Neural cell (in vitro differentiated cells): Measurements from ENCODE around the gene ZNRF2. TPM values are rescaled to one million over a fixed set of nuclear protein-coding genes. Genes with fewer than 3 reads are reported as not detected.

Experiments
- H2AFZ ChIP-seq: fragments of 200-600, 300-800 bp; sonication (generic), shearing (Covaris generic); 2 replicates; pipeline ENCODE4 v1.6.0; 2014; ENCODE audit warnings: low read depth, mild to moderate bottlenecking, antibody characterized with exemption, low read length, moderate library complexity
- H3F3A ChIP-seq: fragments of 200-600 bp; shearing (Covaris generic); 2 replicates; pipeline ENCODE4 v1.6.1; 2016; ENCODE audit warnings: mild to moderate bottlenecking, moderate library complexity, mixed read lengths, antibody characterized with exemption, low read length; ENCODE audit not compliant: insufficient read depth, poor library complexity, severe bottlenecking
- H3K27ac ChIP-seq: fragments of 200-600, 300-800 bp; sonication (generic), shearing (Covaris generic); 2 replicates; pipeline ENCODE4 v1.5.1; 2014; ENCODE audit warnings: mild to moderate bottlenecking, low read length, moderate library complexity
- H3K27me3 ChIP-seq: fragments of 300-800, 200-600 bp; sonication (generic), shearing (Covaris generic); 2 replicates; pipeline ENCODE4 v1.6.0; 2014; ENCODE audit warnings: mild to moderate bottlenecking, low read depth, low read length, moderate library complexity; ENCODE audit not compliant: insufficient read depth
- H3K36me3 ChIP-seq: fragments of 300-800, 200-600 bp; sonication (generic), shearing (Covaris generic); 2 replicates; pipeline ENCODE4 v1.5.1; 2014; ENCODE audit warnings: mild to moderate bottlenecking, antibody characterized with exemption, low read length, moderate library complexity; ENCODE audit not compliant: insufficient read depth
- H3K4me2 ChIP-seq: fragments of 300-800, 200-600 bp; sonication (generic), shearing (Covaris generic); 2 replicates; pipeline ENCODE4 v1.6.0; 2014; ENCODE audit warnings: mild to moderate bottlenecking, low read length
- H3K4me3 ChIP-seq: fragments of 300-800, 200-600 bp; sonication (generic), shearing (Covaris generic); 2 replicates; pipeline ENCODE4 v1.5.1; 2014; ENCODE audit warnings: mild to moderate bottlenecking, low read length, moderate library complexity
- H3K79me2 ChIP-seq: fragments of 200-600 bp; shearing (Covaris generic); replicated peaks from 2 replicates; pipeline ENCODE4 v1.6.0; 2014; ENCODE audit warnings: mild to moderate bottlenecking, low read length, moderate library complexity; ENCODE audit not compliant: insufficient read depth
- H3K9ac ChIP-seq: fragments of 300-800, 200-600 bp; sonication (generic), shearing (Covaris generic); 2 replicates; pipeline ENCODE4 v1.6.1; 2016; ENCODE audit warnings: mild to moderate bottlenecking, low read length, mixed read lengths
- H3K9me2 ChIP-seq: fragments of 200-600 bp; shearing (Covaris generic); 2 replicates; pipeline ENCODE4 v1.6.1; 2016; ENCODE audit warnings: mild to moderate bottlenecking, low read length, mixed read lengths; ENCODE audit not compliant: insufficient read depth
- H3K9me3 ChIP-seq: fragments of 200-600, 300-800 bp; sonication (generic), shearing (Covaris generic); 2 replicates; pipeline ENCODE4 v1.6.1; 2016; ENCODE audit warnings: mild to moderate bottlenecking, mixed run types, low read length, moderate library complexity, mixed read lengths
- H4K20me1 ChIP-seq: fragments of 200-600 bp; shearing (Covaris generic); 2 replicates; pipeline ENCODE4 v1.6.1; 2016; ENCODE audit warnings: mild to moderate bottlenecking, mixed run types; ENCODE audit not compliant: insufficient read depth
- CTCF ChIP-seq: fragments of 450-650 bp; IDR thresholded peaks from 2 replicates; pipeline ENCODE4 v1.5.1; 2014; ENCODE audit warnings: antibody characterized with exemption, mild to moderate bottlenecking, moderate library complexity; ENCODE audit not compliant: poor library complexity, severe bottlenecking
- EP300 ChIP-seq: fragments of 450-650 bp; conservative IDR thresholded peaks from 2 replicates; pipeline ENCODE4 v1.6.1; 2014; ENCODE audit warnings: antibody characterized with exemption, mild to moderate bottlenecking, moderate library complexity; ENCODE audit not compliant: poor library complexity, severe bottlenecking
- EZH2 ChIP-seq: fragments of 200-600, 300-800 bp; shearing (Covaris generic), sonication (generic); IDR thresholded peaks from 2 replicates; pipeline ENCODE4 v1.6.1; 2014; ENCODE audit warnings: antibody characterized with exemption, low read length, borderline replicate concordance, mild to moderate bottlenecking; ENCODE audit not compliant: insufficient read depth, poor library complexity, severe bottlenecking
- MXI1 ChIP-seq: fragments of 450-650 bp; conservative IDR thresholded peaks from 2 replicates; pipeline ENCODE4 v1.6.1; 2014; ENCODE audit warnings: antibody characterized with exemption, mild to moderate bottlenecking; ENCODE audit not compliant: poor library complexity, severe bottlenecking
- POLR2AphosphoS5 ChIP-seq: IDR thresholded peaks from 2 replicates; pipeline ENCODE4 v1.6.1; 2012
- RAD21 ChIP-seq: fragments of 450-650 bp; conservative IDR thresholded peaks from 2 replicates; pipeline ENCODE4 v1.6.1; 2014; ENCODE audit warnings: antibody characterized with exemption, mild to moderate bottlenecking, moderate library complexity
- REST ChIP-seq: IDR thresholded peaks from 2 replicates; pipeline ENCODE4 v1.6.1; 2012; ENCODE audit warnings: borderline replicate concordance
- SMC3 ChIP-seq: fragments of 450-650 bp; conservative IDR thresholded peaks from 2 replicates; pipeline ENCODE4 v1.6.1; 2014; ENCODE audit warnings: antibody characterized with exemption, mild to moderate bottlenecking, moderate library complexity; ENCODE audit not compliant: poor library complexity
- TAF1 ChIP-seq: IDR thresholded peaks from 2 replicates; pipeline ENCODE4 v1.6.1; 2012; ENCODE audit warnings: low read depth
- polyA plus RNA-seq: library from polyadenylated mRNA; depleted of rRNA; stranded (reverse); fragments of >200 nt; gene quantifications from 2 replicates; pipeline ENCODE4 v1.2.3, GENCODE V29; 2014

The ZNRF2 gene
- polyA plus RNA-seq, 1 donor from 2014 or later = 12.2 TPM

- H3K9me3 ChIP-seq = no peaks in the 10 kb centered on the region
- H3K79me2 ChIP-seq = peaks cover 4% of the 10 kb centered on the region
- no peaks in the 10 kb centered on the region for H3K36me3 ChIP-seq
- TF ChIP-seq MXI1 (no peak), REST (no peak), RAD21 (no peak), EZH2 (no peak), SMC3 (no peak), TAF1 (no peak), POLR2AphosphoS5 (no peak), EP300 (no peak), CTCF (no peak)
- H3K27me3 ChIP-seq = no peaks in the 10 kb centered on the region
- H3K9me2 ChIP-seq = no peaks in the 10 kb centered on the region
- no peaks in the 10 kb centered on the region for H3F3A ChIP-seq
- no peak overlapping the region for H3K4me3 ChIP-seq
- no peaks in the 10 kb centered on the region for H4K20me1 ChIP-seq
- no peak overlapping the region for H3K4me2 ChIP-seq
- H3K27ac ChIP-seq = no peak overlapping the region
- no peak overlapping the region for H3K9ac ChIP-seq
- no peak overlapping the region for H2AFZ ChIP-seq
Observed at GRCh38 chr7:30310674-30311362, 26.4 kb downstream of the ZNRF2 start.

- Histone ChIP-seq H3K9me2 (no peaks in the 10 kb centered on the region), H4K20me1 (no peaks in the 10 kb centered on the region), H3K4me2 (no peak overlapping the region), H3K9ac (no peak overlapping the region), H3K36me3 (no peaks in the 10 kb centered on the region), H3F3A (no peaks in the 10 kb centered on the region), H3K4me3 (no peak overlapping the region), H3K9me3 (no peaks in the 10 kb centered on the region), H3K79me2 (no peaks in the 10 kb centered on the region), H3K27ac (peak overlapping the region; percentile 19), H3K27me3 (no peaks in the 10 kb centered on the region), H2AFZ (no peak overlapping the region)
- TF ChIP-seq CTCF (no peak), RAD21 (no peak), POLR2AphosphoS5 (peak; percentile 49), EZH2 (no peak), SMC3 (no peak), EP300 (peak; percentile 56), MXI1 (no peak), REST (peak; percentile 41), TAF1 (no peak)
Observed at GRCh38 chr7:30312178-30312577, 27.8 kb downstream of the ZNRF2 start.
